ENCODE measurements around the gene CTSH.
A peak's percentile ranks its signal among the peaks of the same experiment; 100 is the strongest.

Gene CTSH

DNA sequence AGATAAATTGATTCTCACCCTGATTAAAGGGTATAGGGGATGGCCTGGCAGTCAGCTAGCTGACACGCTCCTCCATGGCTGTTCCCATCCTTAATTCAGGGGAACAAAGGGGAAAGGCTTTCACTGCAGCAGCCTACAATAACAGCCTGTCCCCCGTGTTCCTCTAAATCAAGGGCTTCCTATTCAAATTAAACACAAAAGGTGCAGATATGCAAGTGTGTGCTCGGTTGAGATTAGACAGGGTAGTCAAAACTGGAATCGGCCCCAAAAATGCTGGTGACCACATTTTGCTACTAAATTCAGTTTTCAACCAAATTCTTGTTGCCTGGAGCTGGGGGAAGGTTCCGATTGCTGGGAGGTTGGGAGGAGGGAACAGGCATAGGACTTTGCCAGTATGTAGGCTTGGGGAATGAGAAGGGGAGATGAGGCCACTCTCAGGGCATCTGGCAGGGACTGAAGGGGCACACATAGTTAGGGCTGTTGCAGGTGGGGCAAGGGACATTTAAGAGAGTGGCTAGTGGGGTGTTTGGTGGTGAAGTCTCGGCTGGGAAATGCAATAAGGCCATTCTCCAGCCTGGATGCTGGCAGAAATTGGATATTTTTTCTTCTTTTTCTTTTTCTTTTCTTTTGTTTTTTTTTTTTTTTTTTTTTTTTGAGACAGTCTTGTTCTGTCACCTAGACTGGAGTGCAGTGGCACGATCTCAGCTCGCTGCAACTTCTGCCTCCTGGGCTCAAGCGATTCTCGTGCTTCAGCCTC, 32.9 kb upstream of the CTSH start:
- no peak for DNase-seq (ENCODE audit: low read depth, low spot score)

DNA sequence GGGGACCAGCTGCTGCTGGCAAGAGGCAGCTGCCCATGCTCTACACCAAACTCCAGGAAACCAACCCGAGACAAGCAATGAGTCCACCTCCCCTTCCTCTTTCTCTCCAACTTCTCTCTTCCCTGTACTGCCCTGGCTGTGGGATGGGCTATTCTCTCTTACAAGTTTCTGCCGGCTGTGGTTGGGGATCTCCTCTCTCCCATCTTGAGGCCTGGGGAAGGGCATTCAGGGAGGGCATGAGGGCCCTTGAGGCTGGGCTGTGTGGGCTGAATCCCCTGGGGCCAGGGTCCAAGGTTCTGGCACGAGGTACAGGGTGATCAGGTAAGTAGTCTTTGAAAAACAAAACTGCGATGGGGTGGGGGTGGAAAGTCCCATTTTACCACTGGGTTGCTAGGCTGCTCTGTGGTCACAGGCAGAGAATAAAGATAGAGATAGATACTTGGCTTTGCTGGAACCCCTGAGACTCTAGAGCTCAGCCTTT, 32.3 kb upstream of the CTSH start:
- DNase-seq (ENCODE audit: low read depth, low spot score) = no peak

GRCh38 chr15:78976691-78977090, 31.8 kb upstream of the CTSH start:
- DNase-seq (ENCODE audit: low read depth, low spot score) = no peak

DNA sequence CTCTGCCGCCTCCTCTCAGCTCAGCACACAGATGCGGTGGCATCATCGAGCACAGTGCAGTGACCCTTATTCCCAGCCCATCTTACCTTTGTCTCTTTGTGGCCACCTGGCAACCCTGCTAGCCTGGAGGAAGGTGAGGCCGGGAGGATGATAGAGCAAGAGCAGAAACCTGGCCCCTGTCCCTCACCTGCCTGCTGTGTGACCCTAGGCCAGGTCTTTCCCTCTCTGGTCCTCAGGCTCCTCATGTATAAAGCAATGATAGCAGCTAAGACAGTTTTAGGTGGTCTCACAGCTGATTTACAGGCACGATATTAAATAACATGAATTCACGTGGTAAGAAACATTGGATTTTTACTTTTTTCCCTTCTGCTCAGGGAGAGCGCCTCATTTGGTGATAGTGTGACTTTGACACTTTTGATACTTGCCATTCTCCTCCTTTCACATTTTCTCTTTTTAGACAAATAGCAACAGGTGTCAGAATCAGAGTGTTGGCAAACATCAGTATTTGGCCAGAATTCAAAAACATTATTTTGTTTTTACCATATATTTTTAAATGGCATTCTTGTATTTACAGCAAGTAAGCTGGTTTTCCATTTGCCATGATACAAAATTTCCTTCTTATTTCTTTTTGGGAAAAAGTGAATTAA, 29.5 kb upstream of the CTSH start:
- no peak for DNase-seq (ENCODE audit: low read depth, low spot score)

- DNase-seq (ENCODE audit: low read depth, low spot score) = no peak
Measured at GRCh38 chr15:78969687-78970349, 25.0 kb upstream of the CTSH start.

GRCh38 chr15:78968539-78969271, 23.9 kb upstream of the CTSH start:
- DNase-seq (ENCODE audit: low read depth, low spot score) = peak; percentile 30

DNA sequence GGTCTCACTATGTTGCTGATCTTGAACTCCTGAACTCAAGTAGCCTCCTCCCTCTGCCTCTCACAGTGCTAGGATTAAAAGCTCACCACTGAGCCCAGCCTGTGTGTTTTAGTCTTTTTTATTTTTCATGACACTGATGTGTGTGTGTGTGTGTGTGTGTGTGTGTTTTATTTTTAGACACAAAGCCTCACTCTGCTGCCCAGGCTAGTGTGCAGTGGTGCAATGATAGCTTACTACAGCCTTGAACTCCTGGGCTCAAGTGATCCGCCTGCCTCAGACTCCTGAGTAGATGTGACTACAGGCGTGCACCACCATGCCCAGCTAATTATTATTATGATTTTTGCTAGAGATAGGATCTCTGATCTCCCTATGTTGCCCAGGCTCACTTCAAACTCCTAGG, 23.3 kb upstream of the CTSH start:
- DNase-seq (ENCODE audit: low read depth, low spot score) = no peak

- DNase-seq (ENCODE audit: low read depth, low spot score) = no peak
Measured at GRCh38 chr15:78960308-78960707, 15.5 kb upstream of the CTSH start.

GRCh38 chr15:78959360-78959759, 14.5 kb upstream of the CTSH start:
- no peak for DNase-seq (ENCODE audit: low read depth, low spot score)

DNA sequence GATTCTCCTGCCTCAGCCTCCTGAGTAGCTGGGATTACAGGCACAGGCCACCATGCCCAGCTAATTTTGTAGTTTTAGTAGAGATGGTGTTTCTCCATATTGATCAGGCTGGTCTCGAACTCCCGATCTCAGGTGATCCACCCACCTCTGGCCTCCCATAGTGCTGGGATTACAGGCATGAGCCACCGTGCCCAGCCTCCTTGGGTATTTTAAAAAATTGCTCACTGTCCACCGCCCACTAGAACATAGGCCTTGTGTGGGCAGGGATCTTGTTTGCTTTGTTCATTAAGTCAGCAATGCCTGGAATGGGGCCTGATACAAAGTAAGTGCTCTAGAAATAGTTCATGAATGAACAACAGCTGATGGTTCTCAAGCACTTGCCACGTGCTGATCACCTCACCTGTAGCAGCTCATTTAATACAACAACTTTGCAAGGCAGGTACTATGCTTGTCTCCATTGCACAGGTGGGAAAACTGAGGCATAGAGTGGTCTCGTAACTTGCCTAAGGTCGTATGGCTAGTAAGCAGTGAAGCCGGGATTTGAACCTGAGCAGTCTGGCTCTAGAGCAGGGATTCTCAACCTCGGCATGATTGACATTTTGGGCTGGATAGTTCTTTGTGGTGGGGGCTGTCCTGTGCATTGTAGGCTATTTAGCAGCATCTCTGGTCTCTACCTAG, 12.7 kb upstream of the CTSH start:
- no peak for DNase-seq (ENCODE audit: low read depth, low spot score)

- no peak for DNase-seq (ENCODE audit: low read depth, low spot score)
Measured at GRCh38 chr15:78956937-78957336, 12.1 kb upstream of the CTSH start.

DNA sequence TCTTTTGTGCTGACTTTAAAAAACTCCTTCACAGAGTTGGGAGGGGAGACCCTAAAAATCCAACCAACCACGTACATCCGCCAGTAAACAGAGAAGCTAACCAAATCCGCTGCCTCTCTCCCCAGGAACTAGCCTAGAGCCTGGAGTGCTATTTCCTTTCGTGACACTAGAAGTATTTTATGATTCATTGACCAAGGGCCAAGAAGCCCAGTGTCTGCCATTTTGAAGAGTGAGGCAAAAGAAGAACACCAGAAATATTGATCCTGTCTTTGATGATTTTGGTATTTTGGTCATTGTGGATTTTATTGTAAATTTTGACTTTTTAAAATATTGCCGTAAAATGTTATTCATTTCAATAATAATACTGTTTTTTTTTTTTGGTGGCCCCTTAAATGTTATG, 10.5 kb upstream of the CTSH start:
- no peak for DNase-seq (ENCODE audit: low read depth, low spot score)

DNA sequence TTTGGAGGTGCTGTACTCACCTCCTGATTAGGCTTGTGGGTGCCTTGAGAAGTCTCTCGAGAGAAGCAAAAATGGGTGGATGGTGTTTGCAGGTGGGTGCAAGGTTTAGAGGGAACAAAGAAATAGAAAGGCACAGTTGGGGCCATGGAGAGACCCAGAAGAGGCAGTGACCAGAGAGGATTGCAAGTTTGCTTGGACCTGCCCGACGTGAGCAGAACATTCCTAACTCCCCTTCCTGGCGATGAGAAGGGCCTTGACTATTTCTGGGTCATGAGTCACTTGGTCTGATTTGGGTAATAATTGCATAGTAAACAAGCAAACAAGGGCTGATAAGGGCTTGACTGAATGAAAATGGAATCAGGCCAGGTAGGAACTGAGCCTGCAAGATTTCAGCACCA, 7.0 kb upstream of the CTSH start:
- DNase-seq (ENCODE audit: low read depth, low spot score) = no peak

DNA sequence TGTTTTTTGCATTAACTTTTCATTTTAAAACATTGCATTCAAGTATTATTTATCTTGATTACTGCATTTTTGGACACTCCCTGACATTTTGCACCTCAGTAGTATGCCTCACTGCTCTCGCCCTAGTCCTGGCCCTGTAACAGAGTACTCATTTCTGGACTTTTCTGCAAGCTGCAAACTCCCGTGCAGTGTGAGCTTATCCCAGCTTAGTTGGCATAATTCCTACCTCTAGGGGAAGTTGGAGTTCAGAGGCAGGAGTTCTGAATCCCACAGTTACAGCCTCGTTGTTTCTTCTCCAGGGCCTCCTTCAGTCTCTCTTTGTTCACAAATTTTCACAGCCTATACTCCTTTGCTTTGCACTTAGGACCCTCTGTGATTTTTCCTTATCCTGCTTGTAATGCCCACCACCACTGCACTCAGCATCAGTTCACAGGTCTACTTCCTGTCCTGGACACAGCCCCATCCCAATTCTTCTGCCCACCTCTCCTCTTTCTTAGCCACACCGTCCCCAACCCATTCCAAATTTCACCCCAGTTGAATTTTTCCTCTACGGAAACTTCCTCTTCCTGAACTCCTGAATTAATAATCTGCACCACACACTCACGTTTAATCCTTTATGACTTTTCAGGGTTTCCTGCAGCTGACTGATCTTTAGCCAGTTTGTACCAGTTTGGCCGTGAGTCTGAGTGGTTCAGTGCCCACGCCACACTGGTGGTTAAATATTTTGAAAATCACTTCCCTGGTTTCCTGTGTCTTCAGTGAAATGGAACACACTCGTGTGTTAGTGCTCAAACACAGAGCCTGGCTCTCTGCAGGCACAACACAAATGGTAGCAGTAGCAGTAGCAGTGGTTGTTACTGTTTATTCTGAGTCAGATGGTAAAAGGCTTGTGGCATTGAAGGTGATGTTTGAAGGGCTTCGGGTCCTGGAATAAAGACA, 6.3 kb upstream of the CTSH start:
- no peak for DNase-seq (ENCODE audit: low read depth, low spot score)

- DNase-seq (ENCODE audit: low read depth, low spot score) = no peak
Measured at GRCh38 chr15:78950343-78950742, 5.5 kb upstream of the CTSH start.

GRCh38 chr15:78949461-78949860, 4.6 kb upstream of the CTSH start:
- DNase-seq (ENCODE audit: low read depth, low spot score) = no peak

- DNase-seq (ENCODE audit: low read depth, low spot score) = no peak
Measured at GRCh38 chr15:78947506-78947905, 2.7 kb upstream of the CTSH start.

- no peak for DNase-seq (ENCODE audit: low read depth, low spot score)
Measured at GRCh38 chr15:78946493-78946892, 1.6 kb upstream of the CTSH start.

DNA sequence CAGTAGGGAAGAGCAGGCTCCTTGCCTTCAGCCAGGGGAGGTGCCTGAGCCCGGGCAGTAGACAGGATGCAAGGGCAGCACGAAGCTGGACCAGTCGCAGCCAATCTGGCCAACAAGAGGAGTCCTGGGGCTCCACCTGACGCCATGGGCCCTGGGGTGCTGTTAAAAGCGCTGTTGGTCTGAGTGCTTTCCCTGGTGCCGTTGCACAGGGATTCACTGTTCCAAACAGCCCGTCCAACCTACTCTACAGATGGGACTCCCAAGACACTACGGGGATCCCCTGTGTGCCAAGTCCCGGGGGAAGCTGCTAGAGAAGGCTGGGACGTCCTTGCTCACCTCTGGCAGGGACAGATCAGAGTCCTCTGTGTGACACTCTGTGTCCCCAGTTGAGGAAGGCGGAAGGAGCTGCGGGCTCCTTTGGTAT, 632 bp downstream of the CTSH start:
- DNase-seq (ENCODE audit: low read depth, low spot score) = no peak

DNA sequence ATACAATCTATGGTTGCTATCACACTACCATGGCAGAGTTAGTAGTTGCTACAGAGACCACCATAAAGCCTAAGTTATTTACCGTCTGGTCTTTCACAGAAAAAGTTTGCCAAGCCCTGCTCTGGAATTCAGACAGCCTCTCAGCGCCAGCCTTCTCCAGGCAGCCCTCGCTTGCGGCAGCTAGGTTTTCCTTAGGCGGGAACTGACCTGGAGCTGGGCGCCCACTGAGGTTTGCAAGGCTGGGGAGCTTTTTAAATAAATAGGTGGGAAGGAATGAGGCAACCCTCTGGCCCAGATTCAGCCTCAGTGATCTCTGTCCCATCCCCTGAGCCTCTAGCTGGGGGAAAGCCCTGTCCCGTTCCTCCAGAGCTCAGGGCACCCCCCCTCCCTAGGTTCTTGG, 1.2 kb downstream of the CTSH start:
- no peak for DNase-seq (ENCODE audit: low read depth, low spot score)

Data from iPS DF 19.7 (cell line).